GM19395 (cell line): Measurements from ENCODE around the gene TMIE.
"Not testable (repeated sequence)": the region's sequence is repeated elsewhere in the genome, so short reads cannot be mapped to it uniquely, and the experiment has no call there.

ENCODE experiments used
- ATAC-seq: cut with Tn5 transposase; IDR thresholded peaks from one replicate; pipeline ENCODE4 v1.9.1; 2021; ENCODE audit warnings: mild to moderate bottlenecking, moderate library complexity; ENCODE audit not compliant: unreplicated experiment

TMIE gene

DNA sequence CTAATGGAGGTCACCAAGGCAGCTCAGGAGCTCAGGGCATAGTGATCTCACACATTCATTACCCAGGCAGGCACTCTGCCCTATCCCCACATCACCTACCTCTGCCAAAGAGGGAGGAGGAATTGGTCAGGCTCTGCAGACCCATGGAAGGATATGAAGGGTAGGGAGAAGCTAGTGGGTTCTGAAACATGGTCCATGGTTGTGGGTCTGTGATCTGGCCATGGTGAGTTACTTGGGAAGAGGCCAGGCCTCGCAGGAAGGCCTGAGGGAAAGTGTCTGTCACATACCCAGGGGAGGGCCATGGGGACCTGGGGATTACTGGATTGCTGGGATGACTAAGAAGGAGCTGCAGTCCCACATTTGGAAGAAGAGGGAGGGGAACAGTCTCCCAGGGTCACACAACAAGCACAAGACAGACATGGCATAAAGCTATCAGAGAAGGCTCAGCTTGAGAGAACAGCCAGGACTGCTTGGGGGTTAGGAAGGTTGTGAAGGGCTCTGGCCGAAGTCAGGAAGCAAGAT is 17.9 kb downstream of the TMIE start:
- ATAC-seq, result no peak

DNA sequence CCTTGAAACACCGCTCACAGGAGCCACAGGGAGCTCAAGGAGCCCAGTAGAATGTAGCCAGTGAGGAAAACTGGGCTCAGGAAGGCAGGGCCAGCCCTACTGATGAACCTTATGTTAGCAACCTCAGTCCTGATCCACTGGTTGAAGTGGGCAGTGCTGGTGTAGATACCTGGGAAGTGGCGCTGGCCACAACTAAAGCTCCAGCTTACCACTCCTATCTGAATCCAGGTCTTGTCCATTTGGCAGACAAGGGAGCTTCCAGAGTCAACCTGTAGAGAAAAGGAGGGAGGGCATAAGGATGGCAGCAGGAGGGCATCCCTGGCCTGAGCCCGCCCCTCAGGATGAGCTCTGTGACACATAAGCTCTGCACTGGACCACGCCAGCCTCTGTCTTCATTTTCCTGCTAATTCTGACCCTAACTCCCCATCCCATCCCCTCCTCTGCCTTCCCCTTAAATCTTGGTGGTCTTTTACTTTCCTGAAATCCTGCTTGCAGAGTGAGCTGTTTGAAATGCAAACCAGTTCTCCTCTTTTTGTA is 18.6 kb downstream of the TMIE start:
- no peak for ATAC-seq

DNA sequence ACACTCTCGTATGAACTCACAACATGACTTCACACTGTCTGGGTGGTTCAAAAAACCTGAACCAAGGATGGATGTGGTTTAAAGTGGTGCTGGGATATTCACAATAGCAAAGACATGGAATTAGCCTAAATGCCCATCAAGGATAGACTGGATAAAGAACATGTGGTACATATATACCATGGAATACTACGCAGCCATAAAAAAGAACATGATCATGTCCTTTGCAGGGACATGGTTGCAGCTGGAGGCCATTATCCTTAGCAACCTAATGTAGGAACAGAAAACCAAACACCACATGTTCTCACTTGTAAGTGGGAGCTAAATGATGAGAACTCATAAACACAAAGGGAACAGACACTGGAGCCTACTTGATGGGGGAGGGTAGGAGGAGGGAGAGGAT is 19.8 kb downstream of the TMIE start:
- no peak for ATAC-seq

DNA sequence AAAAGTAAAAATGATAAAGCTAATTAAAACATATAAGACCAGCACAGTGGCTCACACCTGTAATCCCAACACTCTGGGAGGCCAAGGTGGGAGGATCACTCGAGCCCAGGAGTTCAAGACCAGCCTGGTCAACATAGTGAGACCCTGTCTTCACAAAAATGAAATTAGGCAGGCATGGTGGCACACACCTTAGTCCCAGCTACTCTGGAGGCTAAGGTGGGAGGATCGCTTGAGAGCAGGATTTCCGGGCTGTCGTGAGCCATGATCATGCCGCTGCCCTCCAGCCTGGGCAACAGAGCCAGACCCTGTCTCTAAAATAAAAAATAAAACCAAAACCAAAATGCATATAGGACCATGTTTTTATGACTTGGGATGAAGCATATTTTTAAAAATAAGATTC is 21.3 kb downstream of the TMIE start:
- no peak for ATAC-seq

DNA sequence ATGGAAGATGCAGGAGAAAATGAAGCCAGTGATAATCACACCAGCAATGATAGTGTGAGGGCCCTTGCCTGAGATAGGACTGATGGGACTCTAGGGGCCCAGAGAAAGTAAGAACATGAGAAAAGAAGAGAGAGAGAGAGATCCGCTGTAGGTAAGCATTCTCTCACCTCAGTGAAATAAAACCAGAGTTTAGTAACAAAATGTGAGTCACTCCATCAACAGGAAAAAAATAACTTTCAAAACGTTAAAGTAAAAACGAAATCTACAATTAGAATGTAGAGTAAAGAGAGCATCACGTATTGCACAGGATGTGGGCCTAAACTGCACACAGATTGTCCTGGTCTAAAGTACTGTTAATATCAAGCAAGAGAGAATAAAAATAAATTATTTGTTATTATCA is 23.2 kb downstream of the TMIE start:
- no peak for ATAC-seq

DNA sequence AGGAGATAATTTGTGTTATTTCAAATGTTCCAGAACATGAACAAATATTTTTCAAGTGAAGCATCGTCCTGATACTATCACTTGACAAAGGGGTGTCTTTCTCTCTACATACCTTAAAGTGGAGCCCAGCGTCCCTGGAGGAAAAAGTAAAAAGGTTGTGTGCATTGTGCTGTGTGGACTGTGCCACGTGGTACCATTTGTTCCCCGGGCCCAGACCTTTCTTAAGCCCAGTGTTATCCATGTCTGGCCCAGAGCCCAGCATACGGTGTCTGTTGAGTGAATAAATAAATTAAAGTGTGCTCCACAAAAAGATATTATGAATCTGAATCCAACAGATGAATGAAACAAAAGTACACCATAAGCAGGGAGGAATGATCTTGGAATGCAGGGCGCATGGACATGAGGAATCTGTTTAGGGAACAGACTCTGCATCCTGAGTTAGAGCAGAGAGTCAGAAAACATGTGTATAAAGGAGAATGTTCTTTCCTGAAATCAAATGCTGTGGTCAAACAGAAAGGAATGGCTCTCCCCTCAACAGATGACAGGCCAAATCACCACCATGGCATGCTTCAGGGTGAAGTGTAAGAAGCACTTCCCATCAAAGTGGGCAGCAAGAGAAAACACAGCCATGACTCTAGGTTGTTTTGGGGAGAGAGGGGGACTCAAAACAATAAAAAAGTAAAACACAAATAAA is 24.6 kb downstream of the TMIE start:
- ATAC-seq, result no peak

DNA sequence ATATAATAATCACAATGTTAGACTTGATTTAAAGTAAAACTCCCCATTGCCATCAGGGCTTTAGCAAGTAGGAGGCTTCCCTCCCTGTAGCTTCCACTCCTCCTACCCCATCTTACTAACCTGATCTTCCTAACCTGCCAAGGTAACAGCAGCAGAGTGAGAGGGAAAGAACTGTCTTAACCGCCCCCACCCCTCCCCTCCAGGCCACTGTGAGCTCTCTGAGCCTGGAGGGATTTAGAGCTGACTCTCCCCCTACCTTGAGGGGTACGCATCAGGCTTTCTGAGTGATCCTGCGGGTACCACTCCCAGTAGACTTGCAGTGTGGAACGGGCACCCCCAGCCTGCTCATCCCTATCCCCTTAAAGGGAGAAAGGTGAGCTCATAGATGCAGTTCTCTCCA is 27.8 kb downstream of the TMIE start:
- no peak for ATAC-seq

DNA sequence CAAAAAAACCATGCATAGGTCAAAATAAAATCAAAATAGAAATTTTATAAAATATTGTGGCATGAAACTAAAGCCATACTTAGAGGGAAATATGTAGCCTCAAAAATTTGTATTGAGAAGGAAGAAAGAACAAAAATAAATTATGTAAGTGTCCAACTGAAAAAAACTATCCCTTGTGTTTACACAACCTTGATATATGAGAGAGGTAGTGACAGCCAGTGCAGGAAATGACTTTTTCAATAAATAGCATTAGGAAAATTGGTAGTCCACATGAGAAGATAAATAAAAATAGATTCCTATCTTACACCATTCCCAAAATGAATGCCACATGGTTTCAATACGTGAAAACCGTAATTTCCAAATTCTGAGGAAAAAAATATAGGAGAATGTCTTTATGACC is 29.6 kb downstream of the TMIE start:
- ATAC-seq, result no peak

DNA sequence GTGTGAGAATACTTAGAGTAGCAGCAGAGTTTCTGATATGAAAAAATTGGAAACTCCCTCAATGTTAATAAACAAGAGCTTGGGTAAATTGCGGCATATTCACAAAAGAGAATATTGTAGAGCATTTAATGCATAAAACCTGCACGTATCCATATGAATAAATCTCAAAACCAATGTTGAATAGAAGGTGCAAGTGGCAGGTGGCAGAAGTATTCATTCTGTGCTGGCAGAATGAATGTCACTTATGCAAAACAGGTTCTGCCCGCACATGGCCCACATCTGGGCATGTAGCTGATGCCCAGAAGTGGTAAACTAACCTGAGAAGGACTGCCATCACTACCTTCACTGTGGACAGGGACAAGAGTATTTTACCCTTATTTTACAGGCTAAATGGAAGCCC is 30.6 kb downstream of the TMIE start:
- no peak for ATAC-seq

DNA sequence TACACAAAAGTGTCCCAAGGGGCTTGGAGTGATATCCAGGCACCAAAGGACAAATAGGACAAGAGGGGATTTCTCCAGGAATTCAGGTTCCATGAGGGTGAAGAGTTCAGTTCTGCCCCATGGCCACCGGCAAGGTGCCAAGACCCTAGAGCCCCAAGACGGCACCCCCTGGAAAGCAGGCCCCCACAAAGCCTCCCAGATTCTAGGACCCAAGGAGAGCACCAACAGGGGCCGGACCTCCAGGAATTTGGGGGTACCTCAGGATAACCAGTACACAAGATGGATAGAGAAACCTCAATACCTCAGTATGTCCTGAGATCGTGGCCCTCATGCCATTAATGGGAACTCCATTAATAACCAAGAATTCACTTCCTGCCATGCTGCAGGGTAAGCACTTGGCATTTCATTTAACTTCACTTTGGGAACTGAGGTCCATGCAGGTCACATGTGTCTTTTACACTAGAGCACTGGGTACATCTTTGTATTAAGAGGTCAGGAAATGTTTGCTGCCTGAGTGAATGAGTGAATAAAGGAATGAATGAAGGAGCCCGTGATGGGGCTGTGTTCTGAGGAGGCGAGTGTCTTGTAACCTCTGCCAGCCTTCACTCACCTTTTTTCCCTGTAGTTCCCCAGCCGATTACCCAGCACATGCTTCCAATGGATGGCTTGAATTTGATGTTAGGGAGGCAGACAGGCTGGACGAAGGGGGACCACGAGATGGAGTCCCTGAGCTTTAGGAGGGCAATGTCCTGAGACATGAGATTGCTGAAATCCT is 32.0 kb downstream of the TMIE start:
- ATAC-seq, result no peak

DNA sequence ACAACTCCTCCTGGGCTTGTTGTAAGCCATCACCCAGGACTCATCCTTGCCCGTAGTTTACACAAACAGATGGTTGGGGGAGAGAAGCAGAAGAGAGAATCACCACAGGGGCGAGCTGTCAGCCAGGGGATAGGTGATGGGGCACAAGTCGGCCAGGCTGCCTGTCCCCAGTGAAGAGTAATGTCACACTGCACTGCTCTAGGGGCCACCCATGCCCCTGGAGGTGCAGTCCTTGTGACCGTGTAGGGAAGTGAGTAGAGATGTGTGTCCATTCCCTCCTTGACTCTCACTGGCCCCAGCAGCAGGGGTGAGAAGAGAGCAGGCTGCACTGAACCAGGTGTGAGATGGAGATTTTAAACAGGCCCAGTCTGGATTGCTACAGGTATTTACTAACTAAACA is 33.6 kb downstream of the TMIE start:
- ATAC-seq, result no peak

DNA sequence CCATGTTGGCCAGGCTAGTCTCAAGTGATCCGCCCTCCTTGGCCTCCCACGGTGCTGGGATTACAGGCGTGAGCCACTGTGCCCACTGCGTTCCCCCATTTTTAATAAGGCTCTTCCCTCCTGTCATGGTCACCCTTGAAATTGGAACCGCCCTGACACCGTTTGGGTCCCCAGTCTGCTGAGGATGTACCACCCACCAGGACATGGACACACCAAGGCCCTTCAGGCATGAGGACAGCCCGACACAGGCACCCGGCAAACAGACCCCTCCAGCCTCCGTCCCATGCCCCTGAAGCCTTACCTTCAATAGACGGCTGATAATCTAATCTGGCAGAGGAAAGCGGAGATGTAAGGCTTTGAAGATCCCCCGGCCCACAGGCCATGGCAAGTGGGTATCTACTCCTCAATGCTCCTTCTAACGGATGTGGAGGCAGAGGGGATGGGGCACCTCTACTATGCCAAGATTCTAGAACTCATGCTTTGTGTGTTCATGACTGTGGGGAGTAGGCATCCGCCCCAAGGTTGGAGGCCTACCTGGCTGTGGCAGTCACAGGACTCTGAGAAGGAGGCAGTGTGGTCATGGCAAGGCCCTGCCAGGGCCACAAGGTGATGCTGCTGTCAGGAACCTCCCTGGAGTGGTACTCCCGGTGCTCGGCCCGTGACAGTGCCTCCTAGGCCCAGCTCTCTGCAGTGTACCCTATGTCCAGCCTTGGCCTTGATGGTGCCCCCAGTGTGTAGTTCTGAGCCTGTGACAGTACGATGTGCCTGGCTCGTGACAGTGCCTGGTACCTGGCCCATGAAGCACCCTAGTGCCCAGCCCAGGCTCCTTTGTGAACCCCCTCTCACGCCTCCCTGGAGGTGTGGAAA is 35.0 kb downstream of the TMIE start:
- no peak for ATAC-seq

DNA sequence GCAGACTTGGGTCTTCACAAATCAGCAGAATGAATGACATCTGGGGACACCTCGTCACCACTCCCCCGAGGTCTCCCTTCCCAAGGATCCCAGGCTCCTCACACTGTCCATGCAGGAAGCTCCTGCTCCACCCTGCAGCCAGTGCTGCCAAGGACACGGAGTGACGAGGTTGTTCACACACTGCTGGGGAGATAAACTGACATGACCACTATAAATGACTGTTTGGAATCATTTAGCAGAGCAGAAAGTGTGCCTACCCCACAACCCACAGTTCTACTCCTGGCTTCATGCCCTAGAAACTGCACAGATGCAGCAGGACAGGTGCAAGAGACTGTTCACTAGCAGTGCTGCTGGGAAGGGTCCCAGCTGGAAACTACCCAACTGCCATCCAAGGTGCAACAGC is 36.1 kb downstream of the TMIE start:
- no peak for ATAC-seq

DNA sequence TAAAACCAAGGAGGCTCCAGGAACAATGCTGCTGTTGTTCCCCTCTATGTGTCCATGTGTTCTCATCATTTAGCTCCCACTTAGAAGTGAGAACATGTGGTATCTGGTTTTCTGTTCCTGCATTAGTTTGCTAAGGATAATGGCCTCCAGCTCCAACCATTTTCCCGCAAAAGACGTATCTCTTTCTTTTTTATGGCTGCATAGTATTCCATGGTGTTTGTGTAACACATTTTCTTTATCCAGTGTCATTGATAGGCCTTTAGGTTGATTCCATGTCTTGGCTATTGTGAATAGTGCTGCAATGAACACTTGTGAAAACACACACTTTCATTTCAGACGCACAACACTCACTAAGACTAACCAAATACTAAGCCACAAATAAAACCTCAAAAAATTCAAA is 38.4 kb downstream of the TMIE start:
- ATAC-seq, result not testable (repeated sequence)

DNA sequence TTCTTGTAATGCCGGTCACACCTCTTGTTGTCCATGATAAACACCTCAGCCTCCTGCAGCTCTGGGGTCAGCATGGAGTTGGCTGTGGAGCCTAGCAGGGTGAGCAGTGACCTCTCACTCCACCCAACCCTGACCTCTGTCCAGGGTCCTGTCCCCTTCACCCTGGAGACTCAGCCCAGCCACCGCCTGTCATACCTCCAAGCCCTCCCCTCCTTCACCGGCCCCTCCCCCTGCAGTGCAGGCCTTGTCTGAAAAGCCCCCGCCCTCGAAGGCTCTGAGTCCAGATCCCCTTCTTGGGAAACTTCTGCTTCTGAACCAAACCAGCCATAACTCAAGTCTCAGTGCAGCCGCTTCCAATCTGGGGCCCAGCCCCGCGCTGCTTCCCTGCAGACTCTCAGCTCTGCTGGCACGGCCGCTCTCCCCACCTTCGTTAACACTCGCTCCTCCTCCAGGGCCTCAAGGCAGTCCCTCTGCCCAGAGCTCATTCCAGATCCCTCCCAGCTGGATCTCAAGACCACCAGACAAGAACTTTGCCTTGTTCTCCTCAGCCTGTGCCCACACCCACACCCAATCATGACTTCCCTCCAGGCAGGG is 41.9 kb downstream of the TMIE start:
- ATAC-seq, result no peak

DNA sequence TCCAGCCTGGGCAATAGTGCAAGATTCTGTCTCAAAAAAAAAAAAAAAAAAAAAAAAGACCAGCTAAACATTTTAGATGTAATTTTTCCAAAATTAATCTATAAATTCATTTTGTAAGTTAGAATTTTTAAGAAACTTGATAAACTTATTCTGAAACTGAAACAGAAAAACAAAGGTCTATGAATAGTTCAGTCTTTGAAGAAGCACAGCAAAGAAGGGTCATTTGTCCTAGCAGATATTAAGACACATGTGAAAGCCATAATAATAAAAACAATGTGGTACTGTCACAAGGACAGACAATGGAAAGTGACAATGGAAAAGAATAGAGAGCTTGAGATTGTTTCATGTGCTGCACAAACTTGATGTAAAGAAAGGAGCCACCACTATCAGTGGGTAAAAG is 45.5 kb downstream of the TMIE start:
- ATAC-seq, result no peak

DNA sequence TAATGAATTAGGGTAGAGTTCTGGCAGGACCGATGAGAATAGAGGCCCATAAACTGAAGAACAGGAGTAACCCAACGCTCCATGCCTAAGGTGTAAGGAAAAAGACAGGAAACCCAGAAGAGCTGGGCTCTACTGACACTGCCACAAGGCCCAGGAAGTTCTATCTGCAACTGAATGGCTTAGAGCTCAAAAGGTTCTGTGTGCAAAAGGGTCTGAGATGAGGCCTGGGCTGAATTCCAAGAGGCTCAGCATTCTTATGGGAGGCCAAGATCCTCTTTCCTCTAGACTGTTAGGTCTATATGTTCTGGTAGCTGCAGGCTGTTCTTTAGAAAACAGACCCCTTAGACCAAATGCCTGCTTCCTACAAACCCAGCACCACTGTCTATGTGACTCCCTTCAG is 47.0 kb downstream of the TMIE start:
- no peak for ATAC-seq

DNA sequence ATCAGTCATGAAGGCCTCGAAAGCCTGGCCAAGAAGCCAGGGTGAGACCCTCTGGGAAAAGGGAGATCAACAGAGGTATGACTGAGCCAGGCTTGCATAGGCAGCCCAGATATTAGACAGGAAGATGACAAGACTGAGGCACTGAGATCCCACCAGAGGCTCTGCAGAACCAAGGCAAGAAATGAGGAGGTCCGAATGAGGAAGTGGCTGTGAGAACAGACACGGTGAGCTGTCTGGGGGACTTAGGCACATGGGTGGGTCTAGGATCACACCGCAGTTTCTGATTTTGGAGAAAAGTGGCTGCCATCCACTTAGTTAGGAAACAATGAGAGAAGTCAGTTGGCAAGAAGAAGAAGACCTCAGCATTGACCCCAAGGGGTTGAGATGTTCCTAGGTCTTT is 47.9 kb downstream of the TMIE start:
- ATAC-seq, result no peak

DNA sequence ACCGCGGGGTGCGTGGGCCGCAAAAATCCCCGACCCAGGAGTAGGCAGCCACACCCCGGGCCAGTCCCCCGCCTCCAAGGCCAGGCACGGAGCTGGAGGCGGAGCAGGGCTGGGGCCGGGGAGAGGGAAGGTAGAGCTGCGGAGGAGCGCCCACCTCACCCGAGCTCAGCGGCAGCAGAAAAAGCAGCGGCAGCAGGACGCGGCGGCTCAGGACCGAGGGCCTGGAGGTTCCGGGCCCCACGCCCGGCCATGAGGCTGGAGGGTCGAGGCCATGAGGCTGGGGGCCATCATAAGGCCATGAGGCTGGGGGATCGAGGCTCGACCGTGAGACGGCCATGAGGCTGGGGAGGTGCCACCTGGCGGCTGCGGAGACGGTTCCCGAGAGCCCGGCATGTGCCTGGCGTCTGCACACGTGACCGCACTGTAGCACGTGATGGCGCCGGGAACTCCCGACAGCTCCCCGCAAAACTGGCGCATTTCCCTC is 49.4 kb downstream of the TMIE start:
- ATAC-seq, result no peak

DNA sequence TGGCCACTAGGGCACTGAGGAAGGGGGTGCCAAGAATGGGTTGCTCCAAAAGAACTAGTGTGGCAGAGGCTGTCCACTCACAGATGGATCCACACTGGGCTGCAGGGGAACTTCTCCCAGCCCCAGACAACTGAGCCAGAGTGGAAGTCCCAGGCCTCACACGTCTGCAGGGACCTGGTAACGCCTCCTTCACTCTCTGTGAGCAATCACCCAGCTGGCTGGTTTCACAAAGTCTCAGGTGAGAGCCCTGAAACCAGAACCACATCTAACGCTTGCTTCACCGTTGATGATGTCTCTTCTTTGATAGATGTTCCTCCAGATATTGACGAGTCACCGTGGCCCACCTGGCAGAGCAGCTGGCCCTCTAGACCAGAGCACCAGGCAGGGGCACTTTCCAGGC is 51.9 kb downstream of the TMIE start:
- not testable (repeated sequence) for ATAC-seq

DNA sequence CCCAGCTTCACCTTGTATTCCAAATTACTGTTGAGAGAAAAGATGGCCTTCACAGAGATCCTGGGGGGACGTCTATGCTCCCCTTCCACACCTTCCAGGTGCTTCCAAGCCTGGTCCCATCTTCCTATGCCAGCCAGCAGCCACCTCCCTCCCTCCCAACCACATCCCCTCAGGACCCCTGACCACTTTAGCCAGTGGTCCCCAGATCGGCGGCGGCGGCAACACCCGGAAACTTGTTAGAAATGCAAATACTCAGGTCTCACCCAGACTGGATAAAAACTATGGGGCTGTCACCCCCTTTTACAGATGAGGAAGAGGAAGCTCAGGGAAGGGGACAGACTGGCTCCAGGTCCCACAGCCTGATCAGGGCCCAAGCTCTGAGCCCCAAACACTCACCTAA is 54.5 kb downstream of the TMIE start:
- ATAC-seq, result no peak
